GOT3 (cell line): Measurements from ENCODE around the gene ADAMTS10.
"Not testable (repeated sequence)": the region's sequence is repeated elsewhere in the genome, so short reads cannot be mapped to it uniquely, and the experiment has no call there.

Experiments
- DNase-seq: peaks from one replicate; lab custom pipeline; 2025; ENCODE audit warnings: mixed read lengths; lab: John Stamatoyannopoulos, UW

Gene ADAMTS10

DNA sequence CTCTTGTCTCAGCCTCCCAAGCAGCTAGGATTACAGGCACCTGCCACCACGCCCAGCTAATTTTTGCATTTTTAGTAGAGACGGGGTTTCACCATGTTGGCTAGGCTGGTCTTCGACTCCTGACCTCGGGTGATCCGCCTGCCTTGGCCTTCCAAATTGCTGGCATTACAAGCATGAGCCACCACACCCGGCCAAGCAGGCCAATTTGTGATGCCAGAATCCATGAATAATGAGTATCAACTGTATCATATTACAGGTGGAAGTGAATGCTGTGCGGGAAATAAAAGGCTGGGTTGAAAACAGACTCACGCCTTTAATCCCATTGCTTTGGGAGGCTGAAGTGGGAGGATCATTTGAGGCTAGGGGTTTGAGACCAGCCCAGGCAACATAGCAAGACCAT, 16.3 kb upstream of the ADAMTS10 start:
- no peak for DNase-seq

DNA sequence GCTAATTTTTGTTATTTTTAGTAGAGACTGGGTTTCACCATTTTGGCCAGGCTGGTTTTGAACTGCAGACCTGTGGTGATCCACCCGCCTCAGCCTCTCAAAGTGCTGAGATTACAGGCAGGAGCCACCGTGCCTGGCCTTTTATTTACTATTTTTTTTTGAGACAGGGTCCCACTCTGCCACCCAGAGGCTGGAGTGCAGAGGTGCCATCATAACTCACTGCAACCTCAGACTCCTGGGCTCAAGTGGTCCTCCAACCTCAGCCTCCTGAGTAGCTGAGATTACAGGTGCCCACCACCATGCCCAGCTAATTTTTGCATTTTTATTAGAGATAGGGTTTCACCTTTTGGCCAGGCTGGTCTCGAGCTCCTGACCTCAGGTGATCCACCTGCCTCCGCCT, 12.4 kb upstream of the ADAMTS10 start:
- not testable (repeated sequence) for DNase-seq

GRCh38 chr19:8618751-8619150, 8.2 kb upstream of the ADAMTS10 start:
- no peak for DNase-seq

DNA sequence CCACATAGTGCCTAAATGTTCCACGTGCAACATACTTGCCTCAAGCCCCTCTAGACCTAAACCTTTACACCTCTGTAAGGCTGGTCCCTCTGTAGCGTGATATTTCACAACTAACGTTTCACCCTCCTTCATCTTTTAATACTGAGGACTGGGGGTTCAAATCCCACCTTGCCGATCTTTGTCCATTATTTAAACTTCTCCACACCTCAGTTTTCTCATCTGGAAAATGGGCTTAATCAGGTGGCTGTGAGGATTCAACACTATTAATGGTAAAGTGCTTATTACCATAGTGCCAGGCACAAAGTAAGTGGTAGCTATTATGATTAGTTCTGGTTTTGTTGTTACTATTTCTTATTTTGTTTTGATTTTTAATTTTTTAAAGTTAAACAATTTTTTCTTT, 7.5 kb upstream of the ADAMTS10 start:
- DNase-seq, result no peak

GRCh38 chr19:8617325-8617724, 6.8 kb upstream of the ADAMTS10 start:
- DNase-seq, result not testable (repeated sequence)

GRCh38 chr19:8616861-8617260, 6.3 kb upstream of the ADAMTS10 start:
- no peak for DNase-seq

DNA sequence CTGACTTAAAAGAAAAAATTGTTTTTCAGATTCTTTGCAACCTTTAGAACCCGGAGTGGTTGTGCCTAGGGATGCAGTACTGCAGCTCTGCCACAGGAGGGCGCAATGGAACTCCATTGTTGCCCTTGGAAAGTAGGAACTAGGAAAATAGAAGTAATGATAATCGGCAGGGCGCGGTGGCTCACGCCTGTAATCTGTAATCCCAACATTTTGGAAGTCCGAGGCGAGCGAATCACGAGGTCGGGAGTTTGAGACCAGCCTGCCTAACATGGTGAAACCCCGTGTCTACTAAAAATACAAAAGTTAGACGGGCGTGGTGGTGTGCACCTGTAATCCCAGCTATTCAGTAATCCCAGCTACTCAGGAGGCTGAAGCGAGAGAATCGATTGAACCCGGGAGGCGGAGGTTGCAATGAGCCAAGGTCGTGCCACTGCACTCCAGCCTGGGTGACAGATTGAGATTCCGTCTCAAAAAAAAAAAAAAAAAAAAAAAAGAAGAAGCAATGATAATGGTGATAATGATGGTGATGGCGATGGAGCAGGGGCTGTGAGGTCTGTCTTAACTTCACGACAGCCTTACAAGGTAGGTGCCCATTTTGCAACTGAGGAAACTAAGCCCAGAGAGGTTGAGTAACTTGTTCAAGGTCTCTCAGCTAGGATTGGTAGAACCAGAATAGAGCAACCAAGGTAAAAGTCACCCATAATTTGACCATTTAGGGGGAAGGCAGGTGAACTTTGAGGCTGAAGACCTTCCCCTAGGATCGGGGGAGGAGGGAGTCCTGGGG, 5.5 kb upstream of the ADAMTS10 start:
- no peak for DNase-seq

DNA sequence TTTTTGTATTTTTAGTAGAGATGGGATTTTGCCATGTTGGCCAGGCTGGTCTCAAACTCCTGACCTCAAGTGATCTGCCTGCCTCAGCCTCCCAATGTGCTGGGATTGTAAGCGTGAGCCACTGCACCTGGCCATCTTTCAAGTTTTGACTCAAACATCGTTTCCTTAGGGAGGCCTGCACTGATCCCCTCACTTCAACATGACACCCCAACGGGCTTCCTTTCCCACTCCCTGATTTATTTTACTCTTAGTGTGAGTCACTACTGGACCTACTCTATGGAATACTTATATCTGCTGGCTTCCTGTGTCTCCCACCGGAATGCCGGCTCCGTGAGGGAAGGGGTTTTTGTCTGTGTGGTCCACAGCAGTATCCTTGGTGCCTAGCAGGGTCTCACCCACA, 4.5 kb upstream of the ADAMTS10 start:
- no peak for DNase-seq

DNA sequence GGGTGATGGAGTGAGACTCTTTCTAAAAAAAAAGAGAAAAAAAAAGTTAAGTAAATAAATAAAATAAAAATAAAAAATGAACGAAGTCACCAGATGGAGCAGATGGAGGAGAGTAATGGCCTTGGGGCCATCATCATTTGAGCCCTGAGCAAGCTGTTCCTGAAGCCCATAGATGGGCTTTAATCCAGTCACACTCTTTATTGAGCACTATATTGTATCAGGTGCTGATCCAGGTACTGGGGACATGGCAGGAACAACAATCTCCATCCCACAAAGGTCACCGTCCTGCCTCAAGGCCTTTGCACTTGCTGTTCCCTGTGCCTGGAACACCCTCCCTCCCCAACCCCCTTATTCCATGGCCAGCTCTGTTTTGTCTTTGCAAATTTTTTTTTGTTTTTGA, 3.9 kb upstream of the ADAMTS10 start:
- no peak for DNase-seq

GRCh38 chr19:8612807-8613171, 2.3 kb upstream of the ADAMTS10 start:
- no peak for DNase-seq

DNA sequence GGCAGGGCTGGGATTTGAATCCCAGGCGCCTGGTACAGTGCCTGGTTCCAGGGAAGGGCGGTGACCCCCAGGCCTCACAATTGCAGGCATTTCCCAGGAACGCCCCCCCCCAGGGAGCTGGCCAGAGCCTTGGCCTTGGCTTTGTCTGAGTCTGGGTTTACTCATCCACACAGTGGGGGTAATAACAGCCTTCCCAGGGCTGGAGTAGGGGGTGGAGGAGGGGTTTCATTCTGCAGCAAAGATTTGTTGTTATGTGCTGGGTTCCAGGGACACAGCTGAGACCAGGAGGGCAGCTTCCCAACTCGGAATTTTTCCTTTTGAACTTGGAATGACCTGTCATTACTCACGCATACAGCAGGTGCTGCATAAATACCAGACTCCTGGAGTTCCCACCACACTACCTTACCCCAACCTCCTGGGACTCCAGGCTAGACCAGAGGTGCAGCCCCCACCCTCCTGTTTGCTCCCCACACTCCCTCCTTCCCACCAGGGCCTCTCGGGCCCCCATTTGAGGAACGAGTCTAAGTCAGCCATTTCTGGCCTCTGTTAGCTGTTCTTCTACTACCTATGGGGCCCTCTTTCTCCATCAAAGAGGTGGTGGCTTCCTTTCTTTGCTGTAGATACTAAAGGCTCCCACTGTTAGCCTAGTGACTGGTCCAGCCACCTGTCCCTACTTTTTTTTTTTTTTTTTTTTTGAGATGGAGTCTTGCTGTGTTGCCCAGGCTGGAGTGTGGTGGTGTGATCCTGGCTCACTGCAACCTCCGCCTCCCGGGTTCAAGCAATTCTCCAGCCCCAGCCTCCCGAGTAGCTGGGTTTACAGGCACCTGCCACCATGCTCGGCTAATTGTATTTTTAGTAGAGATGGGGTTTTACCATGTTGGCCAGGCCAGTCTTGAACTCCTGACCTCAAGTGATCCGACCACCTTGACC, 1.6 kb upstream of the ADAMTS10 start:
- DNase-seq, result no peak

GRCh38 chr19:8611391-8611876, 919 bp upstream of the ADAMTS10 start:
- DNase-seq, result no peak

DNA sequence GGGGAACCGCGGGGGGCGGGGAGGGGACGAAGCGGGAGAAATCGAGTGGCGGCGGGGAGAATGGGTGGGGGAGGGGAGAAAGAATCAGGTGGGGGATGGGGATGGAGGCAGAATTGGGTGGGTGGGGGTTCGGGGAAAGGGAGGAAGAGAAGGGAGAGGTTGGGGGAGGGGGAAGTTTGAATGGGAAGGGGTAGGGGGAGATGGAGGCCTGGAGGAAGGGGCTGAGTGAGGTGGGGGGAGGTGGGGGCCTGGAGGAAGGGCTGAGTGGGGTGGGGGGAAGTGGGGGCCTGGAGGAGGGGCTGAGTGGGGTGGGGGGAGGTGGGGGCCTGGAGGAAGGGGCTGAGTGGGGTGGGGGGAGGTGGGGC, 403 bp upstream of the ADAMTS10 start:
- no peak for DNase-seq

- no peak for DNase-seq
Observed at GRCh38 chr19:8609279-8610040, 1.1 kb downstream of the ADAMTS10 start.

DNA sequence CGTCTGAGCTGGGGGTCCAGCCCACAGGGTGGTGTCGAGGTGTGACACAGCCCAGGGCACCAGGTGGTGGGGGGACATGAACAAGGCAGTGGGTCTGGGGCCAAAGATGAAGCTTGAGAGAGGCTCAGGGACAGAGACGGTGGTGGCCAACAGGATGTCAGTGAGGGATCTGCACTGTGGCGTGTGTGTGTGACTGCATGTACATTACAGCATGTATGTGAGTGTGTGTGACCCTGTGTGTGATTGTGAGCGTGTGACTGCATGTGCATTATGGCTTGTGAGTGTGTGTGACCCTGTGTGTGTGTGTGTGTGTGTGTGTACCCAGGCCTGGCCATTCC, 1.6 kb downstream of the ADAMTS10 start:
- no peak for DNase-seq

- no peak for DNase-seq
Observed at GRCh38 chr19:8607386-8607785, 3.1 kb downstream of the ADAMTS10 start.

DNA sequence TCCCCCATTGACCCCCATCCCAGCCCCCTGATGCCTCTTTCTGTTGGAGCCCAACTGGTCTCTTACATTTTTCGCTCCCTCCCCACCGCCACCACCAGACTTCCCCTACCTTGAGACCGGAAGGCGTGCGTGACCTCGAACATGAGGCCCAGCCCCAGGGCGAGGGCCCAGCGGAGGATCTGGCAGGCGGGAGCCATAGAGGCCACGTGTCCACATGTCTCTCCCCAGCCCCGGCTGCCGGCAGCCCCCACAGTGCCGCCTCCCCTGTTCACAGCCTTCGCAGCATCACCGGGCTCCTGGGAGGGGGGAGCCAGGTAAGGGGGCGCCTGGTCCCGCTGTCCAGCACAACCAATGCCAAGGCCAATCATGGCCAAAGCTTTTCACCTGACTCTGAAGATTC, 5.0 kb downstream of the ADAMTS10 start:
- DNase-seq, result no peak

DNA sequence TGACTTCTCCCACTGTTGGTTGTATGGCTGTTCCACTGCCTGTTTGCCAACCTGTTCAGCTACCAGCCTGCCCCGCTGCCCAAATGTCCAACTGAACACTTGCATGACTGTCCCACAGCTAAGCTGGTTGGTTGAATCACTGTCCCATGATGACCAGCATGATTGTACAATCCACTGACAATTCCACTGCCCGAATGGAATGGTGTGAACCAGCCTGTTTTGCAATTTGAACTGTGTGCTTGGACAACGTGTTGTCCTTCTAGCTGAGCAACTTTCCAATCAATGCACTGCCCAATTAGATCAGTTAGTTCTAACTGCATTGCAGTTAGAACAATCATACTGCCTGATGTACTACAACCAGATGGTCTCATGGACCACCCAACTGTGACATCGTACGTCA, 8.7 kb downstream of the ADAMTS10 start:
- DNase-seq, result no peak

DNA sequence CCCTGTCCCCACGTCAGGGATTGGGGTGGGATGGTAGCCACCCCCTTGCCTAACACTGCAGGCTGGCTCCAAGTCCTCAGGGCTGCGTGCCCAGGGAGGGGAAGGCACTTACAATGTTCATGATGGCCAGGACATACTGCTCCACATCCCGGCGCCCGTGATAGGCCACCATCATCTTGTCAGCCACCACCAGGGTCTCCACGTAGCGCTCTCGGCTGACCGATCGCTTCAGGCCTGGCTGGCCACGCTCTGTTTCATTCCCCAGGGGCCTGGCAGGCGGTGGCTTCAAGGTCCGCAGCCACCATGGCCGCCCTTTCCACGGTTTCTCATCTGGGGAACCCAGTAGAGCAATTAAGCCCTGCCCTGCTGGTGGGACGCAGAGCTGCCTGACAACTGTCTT, 9.7 kb downstream of the ADAMTS10 start:
- no peak for DNase-seq

- DNase-seq, result no peak
Observed at GRCh38 chr19:8600064-8600463, 10.5 kb downstream of the ADAMTS10 start.

DNA sequence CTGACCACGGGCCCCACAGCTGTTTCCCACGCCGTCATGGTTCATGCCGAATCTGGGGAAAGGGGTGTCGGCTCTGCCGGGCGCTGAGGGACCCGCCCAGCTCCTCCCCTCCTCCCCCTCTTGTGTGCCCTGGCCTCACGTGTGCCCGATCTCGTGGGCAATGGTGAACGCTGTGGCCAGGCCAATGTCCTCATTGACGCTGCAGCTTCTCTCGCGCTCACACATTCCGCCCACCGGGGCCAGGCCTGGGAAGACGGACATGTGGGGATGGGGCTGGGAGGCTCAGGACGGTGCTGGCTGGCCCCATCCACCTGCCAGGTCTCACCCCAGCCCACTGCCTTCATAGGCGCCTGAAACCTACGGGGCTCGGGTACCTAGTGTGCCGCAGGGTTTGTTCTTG, 14.3 kb downstream of the ADAMTS10 start:
- DNase-seq, result no peak

DNA sequence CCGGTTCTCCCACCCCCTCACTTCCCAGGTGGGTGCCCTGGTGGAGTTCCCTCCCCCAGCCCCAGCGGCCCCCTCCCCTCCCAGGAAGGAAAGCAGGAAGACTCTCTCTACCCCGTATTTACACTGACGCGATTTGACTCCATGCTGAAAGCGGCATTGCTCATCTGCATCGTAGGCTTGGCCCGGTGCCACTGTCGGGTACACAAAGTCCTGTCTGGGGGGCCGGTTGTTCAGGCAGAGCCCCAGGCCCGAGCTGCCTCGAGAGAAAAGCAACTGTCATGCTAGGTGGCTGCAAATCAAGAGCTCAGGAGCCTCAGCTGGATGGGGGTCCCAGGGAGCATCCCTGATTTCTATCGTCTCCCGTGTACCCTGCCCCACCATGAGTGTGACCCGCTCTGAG, 14.9 kb downstream of the ADAMTS10 start:
- DNase-seq, result no peak

DNA sequence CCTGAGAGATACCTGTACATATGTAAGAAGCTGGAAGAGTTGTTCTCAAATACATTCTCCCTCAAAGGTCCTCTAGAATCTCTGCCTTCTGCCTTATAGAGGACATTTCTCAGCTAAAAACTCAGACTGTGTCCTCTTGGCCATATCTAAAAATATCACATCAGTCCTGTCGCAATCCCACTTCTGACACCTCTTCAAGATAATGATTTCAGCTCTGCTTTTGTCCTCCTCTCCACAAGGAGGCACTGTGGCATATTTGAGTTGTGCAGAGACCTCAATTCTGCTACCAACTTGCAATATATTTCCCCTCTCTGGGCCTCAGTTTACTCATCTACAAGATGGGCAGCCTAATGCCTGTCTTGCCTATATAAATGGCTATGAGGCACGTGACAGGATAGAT, 16.6 kb downstream of the ADAMTS10 start:
- DNase-seq, result no peak
